Coronary artery (tissue), 2 donors: ENCODE measurements around the gene LIMS1.
"Not testable (repeated sequence)": the region's sequence is repeated elsewhere in the genome, so short reads cannot be mapped to it uniquely, and the experiment has no call there.

Experiments
- DNase-seq: peaks from one replicate; pipeline ENCODE4 v3.0.0-alpha.2; 2017; ENCODE audit warnings: low spot score
- H3K27ac ChIP-seq, 2 donors: fragments of 200-600 bp; sonication (generic); one replicate each; pipeline ENCODE4 v1.5.1; 2016 to 2019
- H3K4me3 ChIP-seq: fragments of 200-600 bp; sonication (generic); 2 replicates; pipeline ENCODE4 v1.5.1; 2016; ENCODE audit warnings: mild to moderate bottlenecking, moderate library complexity

Gene LIMS1

GRCh38 chr2:108661493-108661892 lies 127.2 kb downstream of the LIMS1 start:
- DNase-seq, H3K4me3 ChIP-seq: not testable (repeated sequence)
- peak overlapping the region; percentile 82 to 87 for H3K27ac ChIP-seq

DNA sequence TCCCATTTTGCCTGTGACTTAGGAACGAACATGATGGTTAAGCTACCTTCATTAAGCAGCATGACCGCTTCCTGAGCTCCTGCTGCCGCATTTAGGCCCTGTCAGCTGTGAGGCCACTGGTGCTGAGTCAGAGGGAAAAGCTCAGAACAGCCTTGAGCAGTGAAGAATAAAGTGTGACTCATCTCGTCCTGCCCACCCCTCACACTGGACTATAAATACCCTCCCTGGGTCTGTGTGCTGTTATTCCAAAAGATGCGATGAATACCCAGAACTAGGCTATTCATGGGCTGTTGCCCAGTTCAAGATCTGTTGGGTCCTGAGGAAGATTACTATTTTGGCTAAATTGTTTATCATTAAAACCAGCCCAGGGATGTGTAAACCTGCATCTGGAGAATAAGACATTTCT lies 127.9 kb downstream of the LIMS1 start:
- H3K27ac ChIP-seq, result peak overlapping the region; percentile 82 to 87
- DNase-seq, H3K4me3 ChIP-seq: not testable (repeated sequence)

DNA sequence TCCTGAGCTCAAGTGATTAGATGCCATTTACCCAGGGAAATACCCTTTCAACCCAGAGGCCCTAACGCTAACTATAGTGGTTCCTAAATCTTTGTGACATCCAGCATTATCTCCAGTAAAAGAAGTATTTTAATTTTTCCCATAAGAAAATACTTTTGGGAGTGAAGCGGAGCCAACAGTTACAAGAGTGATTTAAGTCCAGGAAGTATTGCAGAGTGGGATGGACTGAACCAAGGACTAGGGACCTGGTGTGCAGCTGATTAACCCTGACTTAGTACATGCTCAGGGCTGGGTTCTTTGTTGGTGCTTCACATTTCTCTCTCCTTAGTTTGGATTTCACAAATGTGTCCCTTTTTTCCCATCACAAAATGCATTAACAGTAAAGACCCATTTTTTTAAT lies 129.1 kb downstream of the LIMS1 start:
- DNase-seq, H3K4me3 ChIP-seq: not testable (repeated sequence)
- H3K27ac ChIP-seq, result peak overlapping the region in 1 of 2 donors; percentile 82

DNA sequence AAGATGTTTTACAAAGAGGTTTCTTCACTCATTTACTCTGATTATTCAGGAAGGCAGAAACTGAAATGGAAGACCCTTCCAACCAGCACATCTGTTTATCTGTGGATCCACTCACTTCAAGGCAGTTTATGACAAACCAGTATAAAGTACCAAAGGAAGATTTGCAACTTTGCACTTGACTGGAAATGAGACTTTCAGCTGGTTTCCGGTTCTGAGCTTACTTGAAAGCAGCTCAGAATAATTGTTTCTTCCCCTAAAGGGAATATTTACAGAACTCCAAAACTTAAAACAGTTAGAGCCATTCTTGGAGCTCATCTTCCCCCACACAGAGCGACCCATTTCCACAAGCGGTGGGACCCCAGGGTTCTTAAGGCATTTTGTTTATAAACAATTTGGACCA lies 129.8 kb downstream of the LIMS1 start:
- not testable (repeated sequence) for DNase-seq, H3K4me3 ChIP-seq, H3K27ac ChIP-seq

GRCh38 chr2:108664979-108665378 lies 130.7 kb downstream of the LIMS1 start:
- H3K4me3 ChIP-seq, H3K27ac ChIP-seq, DNase-seq: not testable (repeated sequence)

DNA sequence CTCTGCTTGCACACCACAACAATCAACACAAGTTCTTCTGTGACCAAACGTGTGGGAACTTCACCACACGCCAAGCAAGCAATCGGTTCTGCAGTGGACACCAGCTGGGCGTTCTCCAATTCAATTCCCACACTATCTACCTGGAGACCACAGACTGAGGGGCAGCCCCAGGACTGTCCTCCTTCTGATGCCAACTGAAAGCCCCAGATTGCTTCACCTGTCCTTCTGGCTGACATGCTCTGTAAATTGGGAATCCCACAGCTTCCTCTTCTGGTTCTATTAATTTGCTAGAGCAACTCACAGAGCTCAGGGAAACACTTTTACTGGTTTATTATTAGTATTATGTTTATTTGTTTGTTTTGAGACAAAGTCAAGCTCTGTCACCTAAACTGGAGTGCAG lies 131.7 kb downstream of the LIMS1 start:
- H3K4me3 ChIP-seq, DNase-seq: not testable (repeated sequence)
- H3K27ac ChIP-seq, result peak overlapping the region; percentile 42 to 56

DNA sequence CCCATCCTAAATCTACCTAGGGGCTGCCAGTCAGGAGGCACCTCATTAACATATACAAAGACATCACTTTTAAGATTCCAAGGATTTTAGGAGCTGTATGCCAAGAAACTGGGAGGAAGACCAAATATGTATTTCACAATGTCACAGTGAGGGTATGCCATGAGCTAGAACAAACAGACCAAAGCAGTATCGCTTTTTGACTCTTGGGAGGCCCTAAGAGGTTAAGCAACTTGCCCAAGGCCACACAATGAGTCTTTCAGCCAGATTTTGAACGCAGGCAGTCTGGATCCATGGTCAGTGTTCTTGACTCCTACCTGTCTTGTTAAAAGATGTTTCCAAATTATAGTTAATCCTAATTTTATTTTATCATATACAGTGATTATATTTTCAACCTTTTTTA lies 132.9 kb downstream of the LIMS1 start:
- not testable (repeated sequence) for H3K27ac ChIP-seq, DNase-seq

GRCh38 chr2:108670282-108670681 lies 136.0 kb downstream of the LIMS1 start:
- H3K27ac ChIP-seq, H3K4me3 ChIP-seq, DNase-seq: not testable (repeated sequence)

More for the DNA sequence above, 132.9 kb downstream of the LIMS1 start:
- H3K4me3 ChIP-seq, result not testable (repeated sequence)

GRCh38 chr2:108672200-108672805 lies 138.0 kb downstream of the LIMS1 start:
- not testable (repeated sequence) for H3K4me3 ChIP-seq, H3K27ac ChIP-seq, DNase-seq

DNA sequence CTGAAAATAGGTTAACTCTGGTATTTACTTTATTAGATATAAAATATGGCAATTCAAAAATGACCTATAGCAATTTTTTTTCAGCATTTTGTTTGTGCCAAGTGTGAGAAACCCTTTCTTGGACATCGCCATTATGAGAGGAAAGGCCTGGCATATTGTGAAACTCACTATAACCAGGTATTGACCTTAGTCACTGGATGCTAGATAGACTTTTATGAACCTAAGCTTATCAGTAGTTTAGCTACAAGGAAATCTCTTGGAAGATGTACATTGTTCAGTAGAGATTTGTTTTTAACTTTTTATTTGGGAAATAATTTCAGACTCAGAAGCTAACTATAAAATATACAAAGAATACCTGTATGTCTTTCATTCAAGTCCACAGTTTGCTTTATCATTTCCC lies 142.3 kb downstream of the LIMS1 start:
- H3K4me3 ChIP-seq, H3K27ac ChIP-seq, DNase-seq: not testable (repeated sequence)

DNA sequence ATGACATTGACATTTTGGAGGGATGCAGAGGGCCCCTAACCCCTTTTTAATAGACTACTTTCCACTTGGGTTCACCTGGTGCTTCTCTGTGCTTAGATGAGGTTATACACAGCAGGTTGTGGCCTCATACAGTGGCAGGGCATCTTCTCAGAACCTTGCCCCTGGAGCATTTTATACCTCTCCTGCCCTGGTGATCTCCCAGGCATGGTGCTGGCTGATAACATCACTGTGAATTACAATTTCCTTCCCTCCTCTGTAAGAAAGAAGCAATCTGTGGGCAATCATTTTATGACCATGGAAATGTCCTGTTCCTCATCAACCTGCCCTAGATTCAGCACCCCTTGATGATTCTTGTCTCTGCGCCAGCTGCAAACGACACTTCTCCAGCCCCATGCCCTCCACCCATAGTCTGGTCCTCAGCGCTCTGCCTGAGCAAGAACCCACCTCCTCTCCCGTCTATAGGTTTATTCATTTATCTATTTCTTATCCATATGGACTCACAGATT lies 143.0 kb downstream of the LIMS1 start:
- not testable (repeated sequence) for H3K4me3 ChIP-seq, DNase-seq
- peak overlapping the region in 1 of 2 donors; percentile 54 for H3K27ac ChIP-seq

DNA sequence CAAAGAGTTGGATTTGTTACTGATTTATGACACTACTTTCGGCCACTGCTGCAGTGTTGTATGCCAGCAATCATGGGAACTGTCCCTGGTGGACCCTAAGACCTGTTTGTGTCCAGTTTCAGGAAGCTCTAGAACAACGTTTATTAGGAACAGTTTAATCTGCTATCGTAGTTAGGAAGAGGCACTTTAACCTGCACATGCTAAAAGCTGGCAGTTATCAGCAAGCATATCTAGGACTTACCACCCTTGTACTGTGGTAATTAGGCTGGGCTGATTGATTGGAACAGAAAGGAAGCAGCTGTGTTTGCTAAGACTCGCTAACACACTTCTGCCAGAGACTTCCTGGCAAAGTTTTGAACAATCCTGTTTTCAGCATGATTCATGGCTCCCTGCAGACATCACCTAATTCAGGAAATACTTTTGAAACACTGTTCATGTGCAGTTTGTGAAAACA lies 144.0 kb downstream of the LIMS1 start:
- H3K27ac ChIP-seq, result peak overlapping the region in 1 of 2 donors; percentile 75
- not testable (repeated sequence) for DNase-seq, H3K4me3 ChIP-seq

GRCh38 chr2:108680805-108681204 lies 146.5 kb downstream of the LIMS1 start:
- not testable (repeated sequence) for H3K4me3 ChIP-seq, DNase-seq
- peak overlapping the region; percentile 14 to 42 for H3K27ac ChIP-seq

DNA sequence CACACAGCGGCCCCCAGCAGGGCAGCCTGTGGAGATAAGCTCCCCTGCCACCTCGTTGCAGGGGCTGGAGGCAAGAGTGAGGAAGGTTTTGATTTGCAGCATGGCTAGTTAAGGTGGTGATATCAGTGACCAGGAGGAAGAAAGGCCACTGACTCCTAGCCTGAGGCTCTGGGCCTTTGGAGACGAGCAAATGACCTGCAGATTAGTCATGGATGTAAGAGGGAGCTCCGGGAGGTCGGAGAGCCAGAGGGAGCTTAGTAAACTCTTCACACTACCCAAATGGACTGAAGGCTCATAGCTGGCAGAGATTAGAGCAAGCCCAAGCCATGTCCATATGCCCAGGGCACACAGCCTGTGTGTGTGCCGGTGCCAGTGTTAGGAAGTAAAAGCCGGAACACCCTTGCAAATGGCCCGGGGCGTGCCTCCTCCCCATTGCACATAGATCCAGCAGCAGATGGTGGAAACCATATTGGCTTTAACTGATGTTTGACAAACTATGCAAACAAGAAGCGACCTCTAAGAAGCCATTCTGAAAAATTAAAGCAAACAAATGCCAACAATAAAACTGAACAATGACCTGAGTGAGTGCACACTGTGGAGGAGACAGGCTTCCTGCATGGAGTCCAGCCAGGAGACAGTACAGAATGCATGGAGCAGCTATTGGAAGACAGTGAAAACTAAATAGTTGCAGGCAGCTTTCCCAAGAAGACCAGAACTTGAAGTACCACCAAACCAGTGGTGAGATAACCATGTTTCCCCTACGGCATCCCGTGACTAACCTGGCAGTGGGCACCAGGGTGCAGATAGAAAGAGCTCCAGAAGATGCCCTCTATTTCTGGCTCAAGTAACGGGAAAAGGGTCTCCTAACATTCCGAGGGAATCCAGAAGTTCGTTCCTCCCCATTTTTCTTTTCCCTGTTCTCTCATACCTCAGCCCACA lies 154.8 kb downstream of the LIMS1 start:
- not testable (repeated sequence) for H3K27ac ChIP-seq

DNA sequence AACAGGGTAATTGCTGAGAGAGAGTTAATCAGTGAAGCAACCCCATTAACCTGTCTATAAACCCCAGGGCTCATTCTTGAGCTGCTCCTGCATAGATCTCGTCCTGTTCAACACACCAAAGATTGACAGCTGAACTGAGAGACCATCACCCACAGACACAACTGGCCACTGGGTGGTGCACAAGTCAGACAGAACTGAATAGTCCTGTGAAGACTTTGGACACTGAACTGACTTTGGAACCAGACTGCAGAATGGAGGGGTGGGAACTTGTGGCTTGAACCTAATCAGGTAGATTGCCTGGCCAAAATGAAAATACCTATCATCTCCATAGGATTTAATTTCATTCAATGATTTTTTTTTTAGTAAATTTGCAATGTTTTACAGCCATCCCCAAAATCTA lies 155.7 kb downstream of the LIMS1 start:
- not testable (repeated sequence) for DNase-seq, H3K4me3 ChIP-seq, H3K27ac ChIP-seq

More for the DNA sequence above, 154.8 kb downstream of the LIMS1 start:
- H3K4me3 ChIP-seq, DNase-seq: not testable (repeated sequence)
